ENCODE data around the gene RPS6KA2.
A peak's percentile ranks its signal among the peaks of the same experiment; 100 is the strongest.

The RPS6KA2 gene

GRCh38 chr6:166382933-166383801 is 243.9 kb downstream of the RPS6KA2 start, which contains the start of gene MPC1:
Gene MPC1 (minus strand): TSS chr6:166382940. CDS start chr6:166382876, 64 bp downstream.
- H3K36me3 ChIP-seq (ENCODE audit: control insufficient read depth in 4 of 4, insufficient read depth in 4 of 4, low read length in 3 of 4): no peaks in the 10 kb centered on the region
- H3K27ac ChIP-seq (ENCODE audit: insufficient read depth in 1 of 2, low read depth in 1 of 2, low read length in 2 of 2, poor library complexity in 1 of 2, severe bottlenecking in 2 of 2): peak within 1 kb of the TSS; percentile 46 to 80
- no peaks in the 10 kb centered on the region for H3K27me3 ChIP-seq (replicated peaks in 2 of 5; ENCODE audit: control insufficient read depth in 4 of 5, insufficient read depth in 5 of 5, low read length in 4 of 5)
- POLR2A ChIA-PET: interaction anchor here (1.5 kb wide), 1 partner anchor 41 kb away, joined by 5 read pairs; the partner anchor contains the start of gene SFT2D1
- CTCF ChIA-PET: interaction anchor here (0.7 to 1.2 kb wide), 2 partner anchors 15 to 17 kb away, joined by 3 read pairs; no protein-coding TSS in a partner anchor
- peak within 1 kb of the TSS; percentile 80 to 98 (median 90) for H3K4me3 ChIP-seq (ENCODE audit: control insufficient read depth in 1 of 7, extremely low read depth in 1 of 7, insufficient read depth in 4 of 7, low read depth in 2 of 7, low read length in 6 of 7)
- peak; percentile 96 to 98 (median 98) for DNase-seq
- H3K9me3 ChIP-seq (ENCODE audit: control extremely low read depth in 1 of 5, control insufficient read depth in 4 of 5, insufficient read depth in 2 of 5, low read depth in 1 of 5, low read length in 4 of 5): no peaks in the 10 kb centered on the region
- peaks cover 0 to 13% (median 12%) of the 10 kb centered on the region in 4 experiments for H3K4me1 ChIP-seq (ENCODE audit: control extremely low read depth in 1 of 4, control insufficient read depth in 4 of 4, insufficient read depth in 4 of 4, low read length in 3 of 4)
- WGBS (ENCODE audit: insufficient coverage): under 1% methylated on average over 76 of the region's 94 CpGs

- H3K4me3 ChIP-seq (ENCODE audit: control insufficient read depth in 1 of 7, extremely low read depth in 1 of 7, insufficient read depth in 4 of 7, low read depth in 2 of 7, low read length in 6 of 7): peak overlapping the region; percentile 80 to 98 (median 90)
- under 1% methylated on average over 42 of the region's 46 CpGs for WGBS (ENCODE audit: insufficient coverage)
- peaks cover 0 to 13% (median 12%) of the 10 kb centered on the region in 4 experiments for H3K4me1 ChIP-seq (ENCODE audit: control extremely low read depth in 1 of 4, control insufficient read depth in 4 of 4, insufficient read depth in 4 of 4, low read length in 3 of 4)
- ChIA-PET CTCF (no interaction called here), POLR2A (interaction anchor here (1.5 kb wide), 1 partner anchor 40 kb away, joined by 5 read pairs; the partner anchor contains the start of gene SFT2D1)
- H3K36me3 ChIP-seq (ENCODE audit: control insufficient read depth in 4 of 4, insufficient read depth in 4 of 4, low read length in 3 of 4): no peaks in the 10 kb centered on the region
- no peaks in the 10 kb centered on the region for H3K27me3 ChIP-seq (replicated peaks in 2 of 5; ENCODE audit: control insufficient read depth in 4 of 5, insufficient read depth in 5 of 5, low read length in 4 of 5)
- no peaks in the 10 kb centered on the region for H3K9me3 ChIP-seq (ENCODE audit: control extremely low read depth in 1 of 5, control insufficient read depth in 4 of 5, insufficient read depth in 2 of 5, low read depth in 1 of 5, low read length in 4 of 5)
- peak overlapping the region; percentile 46 to 80 for H3K27ac ChIP-seq (ENCODE audit: insufficient read depth in 1 of 2, low read depth in 1 of 2, low read length in 2 of 2, poor library complexity in 1 of 2, severe bottlenecking in 2 of 2)
- DNase-seq: no peak
These were observed 244.5 kb downstream of the RPS6KA2 start for GRCh38 chr6:166382500-166382932.

DNA sequence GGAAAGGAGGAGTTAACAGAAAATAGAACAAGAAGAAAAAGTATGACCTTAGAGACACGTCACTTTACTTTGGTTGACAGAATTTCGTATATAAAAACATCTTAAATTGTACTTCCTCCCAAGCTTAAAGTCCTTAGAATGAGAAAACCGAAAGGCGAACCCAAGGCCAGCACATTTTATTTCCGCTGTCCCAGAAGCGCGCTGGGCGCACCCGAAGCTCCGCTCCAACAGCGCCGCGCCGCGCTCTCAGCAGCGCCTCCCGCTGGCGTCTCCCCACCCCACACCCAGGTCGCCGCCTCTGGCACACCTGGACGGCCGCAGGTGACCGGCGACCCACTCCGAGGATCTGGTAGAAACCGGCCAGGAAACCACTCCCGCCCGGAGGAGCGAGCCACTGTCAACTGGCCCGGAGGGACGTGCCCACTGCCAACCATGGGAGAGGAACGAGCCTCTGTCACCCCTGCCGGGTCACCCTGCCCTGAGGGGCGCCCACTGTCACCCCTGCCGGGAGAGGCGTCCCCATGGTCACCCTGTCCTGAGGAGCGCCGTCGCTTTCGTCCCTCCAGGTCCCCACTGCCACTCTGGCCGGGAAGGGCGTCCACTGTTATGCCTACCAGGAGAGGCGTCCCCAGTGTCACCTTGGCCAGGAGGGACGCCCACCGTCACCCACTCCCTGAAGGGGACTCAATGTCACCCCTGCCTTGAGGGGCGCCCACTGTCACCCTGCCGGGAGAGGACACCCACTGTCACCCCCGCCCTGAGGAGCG is 245.1 kb downstream of the RPS6KA2 start:
- 0% methylated on average over 43 of the region's 49 CpGs for WGBS (ENCODE audit: insufficient coverage)
- ChIA-PET POLR2A (interaction anchor here (0.6 to 1.1 kb wide), 2 partner anchors 12 to 46 kb away, joined by 3 read pairs; no protein-coding TSS in a partner anchor), CTCF (interaction anchor here (0.7 to 5.4 kb wide), 25 partner anchors 9 to 146 kb away, joined by 3 to 40 read pairs (median 7); partner anchors contain the start of genes PRR18 and SFT2D1)
- DNase-seq: peak; percentile 50 to 81 (median 77)
- H3K27me3 ChIP-seq (replicated peaks in 2 of 5; ENCODE audit: control insufficient read depth in 4 of 5, insufficient read depth in 5 of 5, low read length in 4 of 5): no peaks in the 10 kb centered on the region
- H3K4me3 ChIP-seq (ENCODE audit: control insufficient read depth in 1 of 7, extremely low read depth in 1 of 7, insufficient read depth in 4 of 7, low read depth in 2 of 7, low read length in 6 of 7): peak overlapping the region; percentile 80 to 98 (median 90)
- no peaks in the 10 kb centered on the region for H3K36me3 ChIP-seq (ENCODE audit: control insufficient read depth in 4 of 4, insufficient read depth in 4 of 4, low read length in 3 of 4)
- H3K27ac ChIP-seq (ENCODE audit: insufficient read depth in 1 of 2, low read depth in 1 of 2, low read length in 2 of 2, poor library complexity in 1 of 2, severe bottlenecking in 2 of 2): peak overlapping the region; percentile 46 to 80
- H3K4me1 ChIP-seq (ENCODE audit: control extremely low read depth in 1 of 4, control insufficient read depth in 4 of 4, insufficient read depth in 4 of 4, low read length in 3 of 4): peaks cover 0 to 13% (median 12%) of the 10 kb centered on the region in 4 experiments
- no peaks in the 10 kb centered on the region for H3K9me3 ChIP-seq (ENCODE audit: control extremely low read depth in 1 of 5, control insufficient read depth in 4 of 5, insufficient read depth in 2 of 5, low read depth in 1 of 5, low read length in 4 of 5)

- no peaks in the 10 kb centered on the region for H3K27me3 ChIP-seq (replicated peaks in 2 of 5; ENCODE audit: control insufficient read depth in 4 of 5, insufficient read depth in 5 of 5, low read length in 4 of 5)
- DNase-seq: no peak
- peak overlapping the region in 1 of 2 experiments; percentile 80 for H3K27ac ChIP-seq (ENCODE audit: insufficient read depth in 1 of 2, low read depth in 1 of 2, low read length in 2 of 2, poor library complexity in 1 of 2, severe bottlenecking in 2 of 2)
- WGBS (ENCODE audit: insufficient coverage): 0% methylated on average over 2 of the region's 6 CpGs
- no peaks in the 10 kb centered on the region for H3K36me3 ChIP-seq (ENCODE audit: control insufficient read depth in 4 of 4, insufficient read depth in 4 of 4, low read length in 3 of 4)
- H3K9me3 ChIP-seq (ENCODE audit: control extremely low read depth in 1 of 5, control insufficient read depth in 4 of 5, insufficient read depth in 2 of 5, low read depth in 1 of 5, low read length in 4 of 5): no peaks in the 10 kb centered on the region
- peaks cover 0 to 13% (median 12%) of the 10 kb centered on the region in 4 experiments for H3K4me1 ChIP-seq (ENCODE audit: control extremely low read depth in 1 of 4, control insufficient read depth in 4 of 4, insufficient read depth in 4 of 4, low read length in 3 of 4)
- CTCF ChIA-PET: interaction anchor here (0.7 to 5.4 kb wide), 25 partner anchors 8 to 146 kb away, joined by 3 to 40 read pairs (median 7); partner anchors contain the start of genes PRR18 and SFT2D1
- POLR2A ChIA-PET: interaction anchor here (0.6 to 1.1 kb wide), 2 partner anchors 12 to 45 kb away, joined by 3 read pairs; no protein-coding TSS in a partner anchor
- H3K4me3 ChIP-seq (ENCODE audit: control insufficient read depth in 1 of 7, extremely low read depth in 1 of 7, insufficient read depth in 4 of 7, low read depth in 2 of 7, low read length in 6 of 7): peak overlapping the region in 6 of 7 experiments; percentile 80 to 98 (median 89)
These were observed 245.7 kb downstream of the RPS6KA2 start for GRCh38 chr6:166381381-166381732.

GRCh38 chr6:166379800-166380199 is 247.3 kb downstream of the RPS6KA2 start:
- H3K36me3 ChIP-seq (ENCODE audit: control insufficient read depth in 4 of 4, insufficient read depth in 4 of 4, low read length in 3 of 4): no peaks in the 10 kb centered on the region
- ChIA-PET POLR2A (interaction anchor here (0.9 kb wide), 1 partner anchor 37 kb away, joined by 3 read pairs; no protein-coding TSS in a partner anchor), CTCF (interaction anchor here (0.9 to 5.4 kb wide), 13 partner anchors 8 to 124 kb away, joined by 3 to 40 read pairs (median 14); partner anchors contain the start of genes PRR18 and SFT2D1)
- WGBS (ENCODE audit: insufficient coverage): 83% methylated on average over 2 of the region's 4 CpGs
- H3K9me3 ChIP-seq (ENCODE audit: control extremely low read depth in 1 of 5, control insufficient read depth in 4 of 5, insufficient read depth in 2 of 5, low read depth in 1 of 5, low read length in 4 of 5): no peaks in the 10 kb centered on the region
- DNase-seq: no peak
- H3K27ac ChIP-seq (ENCODE audit: insufficient read depth in 1 of 2, low read depth in 1 of 2, low read length in 2 of 2, poor library complexity in 1 of 2, severe bottlenecking in 2 of 2): no peak overlapping the region
- peaks cover 0 to 13% (median 12%) of the 10 kb centered on the region in 4 experiments for H3K4me1 ChIP-seq (ENCODE audit: control extremely low read depth in 1 of 4, control insufficient read depth in 4 of 4, insufficient read depth in 4 of 4, low read length in 3 of 4)
- no peaks in the 10 kb centered on the region for H3K27me3 ChIP-seq (replicated peaks in 2 of 5; ENCODE audit: control insufficient read depth in 4 of 5, insufficient read depth in 5 of 5, low read length in 4 of 5)
- H3K4me3 ChIP-seq (ENCODE audit: control insufficient read depth in 1 of 7, extremely low read depth in 1 of 7, insufficient read depth in 4 of 7, low read depth in 2 of 7, low read length in 6 of 7): no peak overlapping the region

DNA sequence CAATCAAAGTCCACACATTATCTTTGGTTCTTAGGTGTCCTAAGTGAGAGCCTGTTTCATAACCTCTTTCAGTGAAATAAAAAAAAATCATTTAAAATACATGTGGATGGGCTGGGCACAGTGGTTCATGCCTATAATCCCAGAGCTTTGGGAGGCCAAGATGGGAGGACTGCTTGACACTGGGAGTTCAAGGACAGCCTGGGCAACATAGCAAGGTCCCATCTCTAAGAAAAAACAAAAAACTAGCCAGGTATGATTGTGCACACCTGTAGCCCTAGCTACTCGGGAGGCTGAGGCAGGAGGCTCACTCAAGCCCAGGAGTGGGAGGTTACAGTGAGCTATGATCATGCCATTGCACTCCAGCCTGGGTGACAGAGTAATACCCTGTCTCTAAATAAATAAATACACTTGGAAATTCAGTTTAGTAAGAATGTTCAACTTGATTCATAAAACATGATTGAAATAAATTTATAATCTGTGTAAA is 247.9 kb downstream of the RPS6KA2 start:
- WGBS (ENCODE audit: insufficient coverage): no CpG with 5 or more reads among the region's 1 CpG
- POLR2A ChIA-PET: no interaction called here
- no peak for DNase-seq
- H3K27me3 ChIP-seq (replicated peaks in 2 of 5; ENCODE audit: control insufficient read depth in 4 of 5, insufficient read depth in 5 of 5, low read length in 4 of 5): no peaks in the 10 kb centered on the region
- no peaks in the 10 kb centered on the region for H3K36me3 ChIP-seq (ENCODE audit: control insufficient read depth in 4 of 4, insufficient read depth in 4 of 4, low read length in 3 of 4)
- no peaks in the 10 kb centered on the region for H3K9me3 ChIP-seq (ENCODE audit: control extremely low read depth in 1 of 5, control insufficient read depth in 4 of 5, insufficient read depth in 2 of 5, low read depth in 1 of 5, low read length in 4 of 5)
- peaks cover 0 to 13% (median 11%) of the 10 kb centered on the region in 4 experiments for H3K4me1 ChIP-seq (ENCODE audit: control extremely low read depth in 1 of 4, control insufficient read depth in 4 of 4, insufficient read depth in 4 of 4, low read length in 3 of 4)
- no peak overlapping the region for H3K4me3 ChIP-seq (ENCODE audit: control insufficient read depth in 1 of 7, extremely low read depth in 1 of 7, insufficient read depth in 4 of 7, low read depth in 2 of 7, low read length in 6 of 7)
- H3K27ac ChIP-seq (ENCODE audit: insufficient read depth in 1 of 2, low read depth in 1 of 2, low read length in 2 of 2, poor library complexity in 1 of 2, severe bottlenecking in 2 of 2): no peak overlapping the region
- CTCF ChIA-PET: interaction anchor here (0.9 to 5.4 kb wide), 11 partner anchors 14 to 124 kb away, joined by 3 to 40 read pairs (median 4); no protein-coding TSS in a partner anchor
